ENCODE measurements around the gene VTI1A.

DNA sequence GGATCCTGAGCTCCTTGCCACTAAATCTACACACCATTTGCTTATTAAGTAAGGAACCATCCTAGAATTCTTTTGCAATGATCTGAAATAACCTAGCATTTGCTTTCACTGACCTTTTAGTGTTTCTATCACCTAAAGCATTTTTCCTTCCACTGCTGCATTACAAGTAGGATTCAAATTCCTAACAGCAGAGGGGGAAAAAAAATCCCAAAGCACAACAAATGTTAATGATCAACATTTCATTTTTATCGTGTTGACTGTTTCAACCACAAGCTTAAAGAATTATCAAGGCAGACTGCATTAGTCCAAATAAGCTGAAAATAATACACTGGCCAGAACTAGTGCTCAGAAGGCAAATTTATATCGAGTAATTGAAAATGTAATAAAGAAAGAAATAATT lies 328.4 kb downstream of the VTI1A start:
- TF ChIP-seq, protein P1, sequence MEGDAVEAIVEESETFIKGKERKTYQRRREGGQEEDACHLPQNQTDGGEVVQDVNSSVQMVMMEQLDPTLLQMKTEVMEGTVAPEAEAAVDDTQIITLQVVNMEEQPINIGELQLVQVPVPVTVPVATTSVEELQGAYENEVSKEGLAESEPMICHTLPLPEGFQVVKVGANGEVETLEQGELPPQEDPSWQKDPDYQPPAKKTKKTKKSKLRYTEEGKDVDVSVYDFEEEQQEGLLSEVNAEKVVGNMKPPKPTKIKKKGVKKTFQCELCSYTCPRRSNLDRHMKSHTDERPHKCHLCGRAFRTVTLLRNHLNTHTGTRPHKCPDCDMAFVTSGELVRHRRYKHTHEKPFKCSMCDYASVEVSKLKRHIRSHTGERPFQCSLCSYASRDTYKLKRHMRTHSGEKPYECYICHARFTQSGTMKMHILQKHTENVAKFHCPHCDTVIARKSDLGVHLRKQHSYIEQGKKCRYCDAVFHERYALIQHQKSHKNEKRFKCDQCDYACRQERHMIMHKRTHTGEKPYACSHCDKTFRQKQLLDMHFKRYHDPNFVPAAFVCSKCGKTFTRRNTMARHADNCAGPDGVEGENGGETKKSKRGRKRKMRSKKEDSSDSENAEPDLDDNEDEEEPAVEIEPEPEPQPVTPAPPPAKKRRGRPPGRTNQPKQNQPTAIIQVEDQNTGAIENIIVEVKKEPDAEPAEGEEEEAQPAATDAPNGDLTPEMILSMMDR (IDR thresholded peaks at IDR 0.05) = no peak
- TF ChIP-seq POLR2A (IDR thresholded peaks at IDR 0.05) = no peak
- no peak for TF ChIP-seq EP300 (IDR thresholded peaks at IDR 0.05)

Measured in sigmoid colon (tissue), 4 donors.